ENCODE data around the gene MBD5.

MBD5 gene

GRCh38 chr2:148552675-148553331 is 531.9 kb downstream of the MBD5 start:
- DNase-seq (peak; percentile 36 to 43), ATAC-seq (peak; percentile 69)
- no peak overlapping the region for H3K4me3 Mint-ChIP-seq
- peaks cover 6% of the 10 kb centered on the region for H3K4me1 Mint-ChIP-seq
- H3K9me3 Mint-ChIP-seq: peaks cover 0 to 4% of the 10 kb centered on the region in 2 donors
- no peaks in the 10 kb centered on the region for H3K27me3 Mint-ChIP-seq
- H3K27ac Mint-ChIP-seq: no peak overlapping the region

DNA sequence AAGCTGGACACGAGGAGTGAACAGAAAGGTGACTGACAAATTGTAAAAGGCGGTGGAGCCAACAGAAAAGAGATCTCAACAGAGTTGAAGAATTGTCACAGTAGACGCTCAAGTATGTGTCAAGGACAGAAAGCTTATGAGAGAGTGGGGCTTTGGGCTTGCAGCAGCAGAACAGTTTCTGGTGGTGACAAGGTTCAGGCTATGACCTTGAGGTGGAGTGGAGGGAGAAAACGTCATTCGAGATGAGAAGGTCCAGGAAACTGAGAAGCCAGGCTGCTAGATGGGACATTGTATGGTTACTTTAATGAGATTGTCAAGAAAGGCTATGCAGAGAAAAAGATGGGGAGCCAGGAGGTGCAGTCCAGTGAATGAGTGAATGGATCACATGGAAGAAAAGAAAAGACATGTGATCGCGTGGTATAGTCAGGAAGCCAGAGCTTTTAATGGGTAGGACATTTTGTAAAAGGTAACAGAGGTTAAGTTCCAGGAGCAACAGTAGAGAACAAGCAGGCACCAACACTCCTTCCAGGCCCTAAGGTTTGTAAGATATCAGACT is 532.5 kb downstream of the MBD5 start:
- Mint-ChIP-seq H3K9me3 (peaks cover 4 to 10% of the 10 kb centered on the region in 2 donors), H3K27me3 (no peaks in the 10 kb centered on the region), H3K4me3 (no peak overlapping the region), H3K27ac (no peak overlapping the region), H3K4me1 (peaks cover 6% of the 10 kb centered on the region)
- ATAC-seq (peak; percentile 57), DNase-seq (no peak)

DNA sequence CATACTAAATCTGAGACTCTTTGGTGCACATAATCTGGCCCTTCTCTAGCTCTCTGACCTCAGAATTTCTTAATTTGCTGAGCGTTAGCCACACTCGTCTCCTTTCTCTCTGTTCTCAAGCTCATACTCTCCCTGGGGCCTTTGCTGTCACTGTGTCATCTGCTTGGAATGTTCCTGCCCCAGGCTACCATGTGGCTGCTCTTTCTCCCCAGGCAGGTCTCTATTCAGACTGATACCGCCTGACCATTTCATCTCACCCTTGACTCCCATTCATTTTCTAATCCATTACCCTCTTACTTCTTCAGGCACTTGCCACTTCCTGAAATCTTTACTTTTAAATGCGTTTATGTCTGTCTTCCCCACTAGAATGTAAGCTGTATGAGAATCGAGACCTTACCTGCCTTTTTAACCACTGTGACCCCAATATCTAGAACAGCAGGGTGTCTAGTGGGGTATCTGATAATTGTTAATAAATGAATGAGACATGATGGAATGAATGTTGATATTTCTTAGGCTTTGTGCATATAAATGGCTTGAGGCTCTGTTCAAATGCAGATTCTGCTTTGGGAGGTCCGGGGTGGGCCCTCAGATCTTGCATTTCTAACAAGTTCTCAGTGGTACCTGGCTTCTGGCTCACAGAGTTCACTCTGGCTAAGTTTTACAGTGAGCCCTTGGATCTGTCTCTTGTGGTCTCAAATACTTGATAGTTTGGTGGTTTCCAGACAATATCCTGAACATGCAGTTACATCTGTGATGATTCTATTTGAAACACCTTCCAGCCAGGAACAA is 533.8 kb downstream of the MBD5 start:
- H3K4me3 Mint-ChIP-seq: no peak overlapping the region
- peaks cover 9 to 13% of the 10 kb centered on the region in 2 donors for H3K9me3 Mint-ChIP-seq

GRCh38 chr2:148555622-148556294 is 534.9 kb downstream of the MBD5 start:
- peaks cover 9 to 13% of the 10 kb centered on the region in 2 donors for H3K9me3 Mint-ChIP-seq
- H3K4me3 Mint-ChIP-seq: no peak overlapping the region
- no peaks in the 10 kb centered on the region for H3K27me3 Mint-ChIP-seq
- no peak overlapping the region for H3K27ac Mint-ChIP-seq
- DNase-seq (no peak), ATAC-seq (no peak)
- peaks cover 6% of the 10 kb centered on the region for H3K4me1 Mint-ChIP-seq

More for the DNA sequence above, 533.8 kb downstream of the MBD5 start:
- H3K27ac Mint-ChIP-seq: no peak overlapping the region
- peak; percentile 60 for ATAC-seq
- no peaks in the 10 kb centered on the region for H3K27me3 Mint-ChIP-seq
- DNase-seq: no peak
- peaks cover 6% of the 10 kb centered on the region for H3K4me1 Mint-ChIP-seq

DNA sequence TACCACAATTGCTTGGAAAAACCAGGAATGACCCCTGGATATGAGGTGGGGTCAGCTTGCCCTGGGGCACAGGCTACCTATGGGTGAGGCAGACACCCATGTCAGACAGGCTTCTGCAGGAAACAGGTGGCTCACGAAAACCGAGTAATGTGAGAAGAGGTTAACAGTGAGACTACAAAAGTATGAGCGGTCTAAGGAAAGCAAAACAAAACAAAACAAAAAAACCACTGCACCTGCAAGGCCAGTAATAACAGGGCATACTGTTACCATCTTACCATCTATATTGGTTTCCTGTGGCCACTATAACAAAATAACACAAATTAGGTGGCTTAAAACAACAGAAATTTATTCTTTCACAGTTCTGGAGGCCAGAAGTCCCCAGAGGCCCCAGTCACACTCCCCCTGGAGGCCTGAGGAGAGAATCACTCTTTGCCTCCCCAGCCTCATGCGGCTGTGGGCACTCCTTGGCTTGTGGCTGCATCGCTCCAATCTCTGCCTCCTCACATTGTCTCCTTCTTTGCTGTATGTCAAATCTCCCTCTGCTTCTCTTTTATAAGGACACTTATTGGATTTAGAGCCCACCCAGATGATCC is 537.0 kb downstream of the MBD5 start:
- Mint-ChIP-seq H3K27me3 (no peaks in the 10 kb centered on the region), H3K4me1 (peaks cover 6% of the 10 kb centered on the region), H3K9me3 (peaks cover 9 to 13% of the 10 kb centered on the region in 2 donors), H3K4me3 (no peak overlapping the region), H3K27ac (no peak overlapping the region)
- ATAC-seq: peak; percentile 55
- DNase-seq: no peak

DNA sequence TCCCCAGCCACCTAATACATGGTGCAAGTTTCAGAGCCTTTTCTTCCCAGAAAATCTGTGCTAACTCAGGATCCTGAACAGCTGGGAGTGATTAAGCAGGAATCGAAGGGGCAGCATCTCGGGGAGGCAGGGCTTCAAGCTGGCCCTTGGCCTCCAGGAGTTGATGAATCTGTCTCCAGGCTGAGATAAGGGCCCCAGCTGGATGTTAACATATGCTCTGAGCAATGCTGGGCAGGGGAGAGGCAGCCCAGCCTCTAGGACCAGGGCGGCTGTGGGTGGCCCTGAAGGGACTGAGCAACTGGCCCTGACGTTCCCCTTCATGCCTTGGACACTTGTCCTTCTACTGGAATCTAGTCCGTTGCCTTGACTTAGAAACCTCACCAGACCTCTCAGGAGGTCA is 539.6 kb downstream of the MBD5 start:
- no peak overlapping the region for H3K27ac Mint-ChIP-seq
- H3K4me3 Mint-ChIP-seq: no peak overlapping the region
- no peak for ATAC-seq
- DNase-seq: no peak
- H3K4me1 Mint-ChIP-seq: peaks cover 6% of the 10 kb centered on the region
- peaks cover 9 to 13% of the 10 kb centered on the region in 2 donors for H3K9me3 Mint-ChIP-seq
- H3K27me3 Mint-ChIP-seq: no peaks in the 10 kb centered on the region

DNA sequence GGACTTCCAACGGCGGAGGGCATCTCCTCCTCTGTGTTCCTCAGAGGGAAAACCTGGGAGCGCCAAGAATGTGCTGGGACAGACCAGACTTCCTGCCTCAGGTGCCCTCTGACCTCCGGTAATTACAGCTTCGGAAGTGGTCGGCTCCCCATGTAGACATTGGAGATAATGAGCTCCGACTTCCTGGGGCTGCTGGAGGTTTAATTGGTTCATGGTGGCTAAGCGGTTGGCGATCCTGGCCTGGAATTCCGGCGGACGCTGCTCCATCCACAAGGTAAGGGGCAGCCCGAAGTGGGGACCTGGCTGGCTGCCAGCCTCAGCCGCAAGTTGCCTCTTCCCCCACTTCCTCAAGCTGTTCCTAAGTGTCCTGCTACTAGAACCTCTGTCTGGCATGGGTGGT is 540.5 kb downstream of the MBD5 start:
- ATAC-seq (no peak), DNase-seq (no peak)
- H3K27ac Mint-ChIP-seq: no peak overlapping the region
- no peaks in the 10 kb centered on the region for H3K27me3 Mint-ChIP-seq
- H3K9me3 Mint-ChIP-seq: peaks cover 9 to 13% of the 10 kb centered on the region in 2 donors
- H3K4me3 Mint-ChIP-seq: no peak overlapping the region
- peaks cover 1% of the 10 kb centered on the region for H3K4me1 Mint-ChIP-seq

DNA sequence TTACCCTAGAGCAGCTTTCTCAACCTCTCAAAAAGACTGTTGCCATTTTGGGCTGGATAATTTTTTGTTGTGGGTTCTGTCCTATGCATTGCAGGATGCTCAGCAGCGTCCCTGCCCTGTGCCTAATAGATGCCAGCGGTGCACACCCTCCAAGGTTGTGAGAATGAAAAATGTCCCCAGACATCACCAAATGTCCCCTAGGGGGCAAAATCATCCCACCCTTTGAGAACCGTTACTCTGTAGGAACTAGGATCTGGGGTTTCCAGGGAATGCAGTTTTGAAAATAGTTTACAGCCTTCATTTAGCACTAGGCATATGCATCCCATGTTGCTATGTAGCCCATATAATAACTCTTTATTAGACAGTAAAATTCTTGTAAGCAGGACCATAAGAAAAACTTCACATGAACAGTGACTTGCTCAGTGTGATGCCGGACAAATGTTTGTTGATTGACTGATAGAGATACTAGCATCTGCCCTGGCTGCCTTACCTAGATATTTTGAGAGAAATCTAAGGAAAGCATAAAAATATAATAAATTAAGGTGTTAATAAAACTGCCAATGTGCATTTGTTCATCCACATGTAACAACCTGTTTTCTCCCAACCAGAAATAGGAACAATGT is 544.5 kb downstream of the MBD5 start:
- DNase-seq (no peak), ATAC-seq (no peak)
- no peak overlapping the region for H3K27ac Mint-ChIP-seq
- H3K9me3 Mint-ChIP-seq: peaks cover 0 to 6% of the 10 kb centered on the region in 2 donors
- H3K27me3 Mint-ChIP-seq: no peaks in the 10 kb centered on the region
- H3K4me3 Mint-ChIP-seq: no peak overlapping the region
- peaks cover 27% of the 10 kb centered on the region for H3K4me1 Mint-ChIP-seq
